HepG2 (cell line): Measurements from ENCODE around the gene LENEP. TPM values are rescaled to one million over a fixed set of nuclear protein-coding genes. Genes with fewer than 3 reads are reported as not detected.

Experiments used
- CCAR2 ChIP-seq: fragments of 200-400 bp; formaldehyde crosslinking; optimal IDR thresholded peaks from 2 replicates; pipeline ENCODE3; 2018; ENCODE audit warnings: low read depth, mild to moderate bottlenecking, low read length, moderate library complexity
- CHD2 ChIP-seq: IDR thresholded peaks from 2 replicates; pipeline ENCODE4 v1.6.1; 2011; ENCODE audit warnings: low read depth, low read length, improper control_type of control experiment
- CREB1 ChIP-seq, 2 experiments: fragments of 450-650 bp in 1 of 2; IDR thresholded peaks; 2 replicates each; pipeline ENCODE4 v1.6.1; 2016 to 2017; ENCODE audit warnings: control low read depth in 1 of 2, mild to moderate bottlenecking in 1 of 2, missing compliant biosample characterization in 1 of 2, missing genetic modification characterization in 1 of 2
- ELF4 ChIP-seq: sonication (generic); formaldehyde crosslinking; IDR thresholded peaks from 2 replicates; pipeline ENCODE4 v1.5.0; 2020; ENCODE audit warnings: missing genetic modification reagents, mild to moderate bottlenecking, moderate library complexity, borderline replicate concordance
- ESRRA ChIP-seq: sonication (generic); formaldehyde crosslinking; IDR thresholded peaks from 2 replicates; pipeline ENCODE4 v1.5.1; 2020; ENCODE audit warnings: mild to moderate bottlenecking, low read depth, missing genetic modification reagents
- HOXA7 ChIP-seq: sonication (generic); formaldehyde crosslinking; IDR thresholded peaks from 2 replicates; pipeline ENCODE4 v1.8.1; 2022; ENCODE audit warnings: mild to moderate bottlenecking, missing genetic modification reagents, moderate library complexity
- IRF2 ChIP-seq: IDR thresholded peaks from 2 replicates; pipeline ENCODE4 v1.6.1; 2018; ENCODE audit warnings: missing genetic modification reagents, missing compliant biosample characterization
- LBX2 ChIP-seq: sonication (generic); formaldehyde crosslinking; IDR thresholded peaks from 2 replicates; pipeline ENCODE4 v1.5.0; 2020; ENCODE audit warnings: missing genetic modification reagents, mild to moderate bottlenecking, borderline replicate concordance
- NR2F1 ChIP-seq, 2 experiments: fragments of 450-650 bp in 1 of 2; formaldehyde crosslinking in 1 of 2; IDR thresholded peaks; 2 replicates each; pipeline versions ENCODE4 v1.5.0 to v1.6.1; 2016 to 2020; ENCODE audit warnings: mild to moderate bottlenecking in 1 of 2, missing compliant biosample characterization in 1 of 2, missing genetic modification reagents in 1 of 2, moderate library complexity in 1 of 2
- RAD51 ChIP-seq: fragments of 450-650 bp; IDR thresholded peaks from 2 replicates; pipeline ENCODE4 v1.6.1; 2016; ENCODE audit warnings: borderline replicate concordance
- RNF219 ChIP-seq: sonication (generic); formaldehyde crosslinking; IDR thresholded peaks from 2 replicates; pipeline ENCODE4 v1.5.0; 2020; ENCODE audit warnings: mild to moderate bottlenecking, missing genetic modification reagents
- SCMH1 ChIP-seq: sonication (generic); formaldehyde crosslinking; IDR thresholded peaks from 2 replicates; pipeline ENCODE4 v1.9.0; 2021; ENCODE audit warnings: missing genetic modification reagents, mild to moderate bottlenecking, borderline replicate concordance
- SMAD1 ChIP-seq: sonication (generic); formaldehyde crosslinking; IDR thresholded peaks from 2 replicates; pipeline ENCODE4 v1.4.0; 2020; ENCODE audit warnings: missing genetic modification reagents, low read depth, mild to moderate bottlenecking, borderline replicate concordance
- SNAPC5 ChIP-seq: sonication (generic); formaldehyde crosslinking; IDR thresholded peaks from 2 replicates; pipeline ENCODE4 v1.8.1; 2023; ENCODE audit warnings: mild to moderate bottlenecking, missing genetic modification reagents, borderline replicate concordance
- SOX6 ChIP-seq, 2 experiments: fragments of 450-650 bp in 1 of 2; sonication (generic) in 1 of 2; formaldehyde crosslinking in 1 of 2; IDR thresholded peaks; 2 replicates each; pipeline versions ENCODE4 v1.4.0 to v1.6.1; 2017 to 2020; ENCODE audit warnings: antibody characterized with exemption in 1 of 2, mild to moderate bottlenecking in 1 of 2, missing genetic modification reagents in 1 of 2
- SP5 ChIP-seq: IDR thresholded peaks from 2 replicates; pipeline ENCODE4 v1.6.1; 2016; ENCODE audit warnings: low read depth, borderline replicate concordance
- TEF ChIP-seq: sonication (generic); formaldehyde crosslinking; IDR thresholded peaks from 2 replicates; pipeline ENCODE4 v1.5.0; 2020; ENCODE audit warnings: missing genetic modification reagents
- ZNF136 ChIP-seq: sonication (generic); formaldehyde crosslinking; IDR thresholded peaks from 2 replicates; pipeline ENCODE4 v1.8.1; 2022; ENCODE audit warnings: low read depth, mild to moderate bottlenecking, moderate library complexity, missing genetic modification reagents
- ZNF350 ChIP-seq: sonication (generic); formaldehyde crosslinking; IDR thresholded peaks from 2 replicates; pipeline ENCODE4 v1.4.0; 2020; ENCODE audit warnings: mild to moderate bottlenecking, low read depth, missing genetic modification reagents, borderline replicate concordance
- ZNF414 ChIP-seq: sonication (generic); formaldehyde crosslinking; IDR thresholded peaks from 2 replicates; pipeline ENCODE4 v1.5.0; 2020; ENCODE audit warnings: missing genetic modification reagents
- ZNF768 ChIP-seq: sonication (generic); formaldehyde crosslinking; IDR thresholded peaks from 2 replicates; pipeline ENCODE4 v1.4.0; 2020; ENCODE audit warnings: missing genetic modification reagents
- polyA plus RNA-seq, 8 experiments: library from polyadenylated mRNA; depleted of rRNA in 3 of 8; stranded (reverse) in 7 of 8; unstranded in 1 of 8; fragments of >200 nt; fragmentation: Illumina TruSeq in 4 of 8; extraction: Trizol in 4 of 8; gene quantifications; 2 replicates each; pipeline versions ENCODE4 v1.2.1 to v1.2.3, GENCODE V29; 2011 to 2016; ENCODE audit warnings: low read depth in 4 of 8, missing spikeins in 1 of 8, mixed read lengths in 1 of 8; ENCODE audit not compliant: insufficient read depth in 1 of 8
- total RNA-seq, 5 experiments: library from RNA; depleted of rRNA; stranded (reverse); fragments of >200 nt; fragmentation: Illumina TruSeq; extraction: Trizol; gene quantifications; 2 replicates each; pipeline ENCODE4 v1.2.3, GENCODE V29; 2016; ENCODE audit warnings: low read depth in 1 of 5
- TF ChIP-seq, protein P1 (sequence below): sonication (generic); formaldehyde crosslinking; conservative IDR thresholded peaks from 2 replicates; pipeline ENCODE4 v1.4.0; 2020; ENCODE audit warnings: missing genetic modification reagents

LENEP gene
- total and polyA plus RNA-seq, 2 of the 13 experiments (the other 11 are each of a cell fraction or from before 2014, with no cell fraction given): 0.29 TPM; not detected in 1

- TF ChIP-seq RNF219 (CRISPR knock-in tag): no peak
- TF ChIP-seq CREB1 (IDR thresholded peaks at IDR 0.05): peak; percentile 81
- TF ChIP-seq CREB1 (CRISPR knock-in tag; IDR thresholded peaks at IDR 0.05): peak; percentile 93
- no peak for TF ChIP-seq ZNF768 (CRISPR knock-in tag)
- TF ChIP-seq LBX2 (CRISPR knock-in tag): no peak
- peak; percentile 80 for TF ChIP-seq RAD51
- no peak for TF ChIP-seq CCAR2
- 0 out of 2 replicates have a peak, but pooled peaks have one; percentile 57 for TF ChIP-seq SNAPC5 (CRISPR knock-in tag)
- no peak for TF ChIP-seq ESRRA
- TF ChIP-seq HOXA7: no peak
- TF ChIP-seq TEF (CRISPR knock-in tag): no peak
- peak; percentile 78 for TF ChIP-seq IRF2 (CRISPR knock-in tag)
- TF ChIP-seq ZNF414 (CRISPR knock-in tag): no peak
- TF ChIP-seq ZNF350 (CRISPR knock-in tag): peak; percentile 69; the same call in 1 of the 2 replicates
- TF ChIP-seq CHD2: peak; percentile 74; the same call in 1 of the 2 replicates
- TF ChIP-seq SOX6 (IDR thresholded peaks at IDR 0.05): no peak
- TF ChIP-seq SOX6 (CRISPR knock-in tag; IDR thresholded peaks at IDR 0.05): peak; percentile 75
- peak; percentile 46; the same call in 1 of the 2 replicates for TF ChIP-seq SP5 (CRISPR knock-in tag)
- TF ChIP-seq SCMH1: no peak
- TF ChIP-seq NR2F1 (CRISPR knock-in tag; IDR thresholded peaks at IDR 0.05): no peak
- TF ChIP-seq ZNF136 (CRISPR knock-in tag): no peak
- TF ChIP-seq, protein P1, sequence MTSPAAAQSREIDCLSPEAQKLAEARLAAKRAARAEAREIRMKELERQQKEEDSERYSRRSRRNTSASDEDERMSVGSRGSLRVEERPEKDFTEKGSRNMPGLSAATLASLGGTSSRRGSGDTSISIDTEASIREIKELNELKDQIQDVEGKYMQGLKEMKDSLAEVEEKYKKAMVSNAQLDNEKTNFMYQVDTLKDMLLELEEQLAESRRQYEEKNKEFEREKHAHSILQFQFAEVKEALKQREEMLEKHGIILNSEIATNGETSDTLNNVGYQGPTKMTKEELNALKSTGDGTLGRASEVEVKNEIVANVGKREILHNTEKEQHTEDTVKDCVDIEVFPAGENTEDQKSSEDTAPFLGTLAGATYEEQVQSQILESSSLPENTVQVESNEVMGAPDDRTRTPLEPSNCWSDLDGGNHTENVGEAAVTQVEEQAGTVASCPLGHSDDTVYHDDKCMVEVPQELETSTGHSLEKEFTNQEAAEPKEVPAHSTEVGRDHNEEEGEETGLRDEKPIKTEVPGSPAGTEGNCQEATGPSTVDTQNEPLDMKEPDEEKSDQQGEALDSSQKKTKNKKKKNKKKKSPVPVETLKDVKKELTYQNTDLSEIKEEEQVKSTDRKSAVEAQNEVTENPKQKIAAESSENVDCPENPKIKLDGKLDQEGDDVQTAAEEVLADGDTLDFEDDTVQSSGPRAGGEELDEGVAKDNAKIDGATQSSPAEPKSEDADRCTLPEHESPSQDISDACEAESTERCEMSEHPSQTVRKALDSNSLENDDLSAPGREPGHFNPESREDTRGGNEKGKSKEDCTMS (CRISPR knock-in tag): no peak
- TF ChIP-seq SMAD1 (CRISPR knock-in tag): no peak
- TF ChIP-seq ELF4 (CRISPR knock-in tag): peak; percentile 69; the same call in 1 of the 2 replicates
Observed at GRCh38 chr1:154982897-154983648, 10.3 kb upstream of the LENEP start, which contains the start of gene FLAD1 (continued).
